IMR-90 (cell line): ENCODE results near the gene ZNF180. TPM values are rescaled to one million over a fixed set of nuclear protein-coding genes. Genes with fewer than 3 reads are reported as not detected.
A peak's percentile ranks its signal among the peaks of the same experiment; 100 is the strongest.

Source experiments
- ATAC-seq: fragments of 200-7000 bp; cut with Tn5 transposase; 2 replicates; pipeline ENCODE4 v1.9.1; 2020; ENCODE audit warnings: low read depth, mild to moderate bottlenecking, moderate library complexity
- BruUV-seq: library from RNA; stranded (reverse); fragments of 400-500 nt; replicated peaks from 2 replicates; lab custom pipeline; 2021; lab: Mats Ljungman, UMichigan
- CTCF ChIA-PET: fragments of 300-600 bp; formaldehyde crosslinking; extraction: SDS; loops from one replicate; lab custom pipeline; 2021; ENCODE audit warnings: antibody characterized with exemption; lab: Yijun Ruan, JAX
- POLR2A ChIA-PET: fragments of 300-600 bp; sonication (Branson Sonifier 250); formaldehyde crosslinking; loops from one replicate; lab custom pipeline; 2022; ENCODE audit warnings: antibody characterized with exemption; ENCODE audit not compliant: unreplicated experiment; lab: Charles Lee
- DNase-seq: peaks from one replicate; pipeline ENCODE4 v3.0.0; 2013
- H2AFZ ChIP-seq: replicated peaks from 2 replicates; pipeline ENCODE3; 2013; ENCODE audit warnings: low read length, mild to moderate bottlenecking; ENCODE audit not compliant: poor library complexity
- H2AK5ac ChIP-seq: 2 replicates; pipeline ENCODE4 v1.6.1; 2013; ENCODE audit warnings: low read depth, low read length, inconsistent platforms
- H2AK9ac ChIP-seq: replicated peaks from 2 replicates; pipeline ENCODE3; 2013; ENCODE audit warnings: mild to moderate bottlenecking, low read depth, low read length, moderate library complexity; ENCODE audit not compliant: poor library complexity
- H2BK120ac ChIP-seq: 2 replicates; pipeline ENCODE4 v1.6.1; 2013; ENCODE audit warnings: low read depth, low read length, inconsistent platforms
- H2BK15ac ChIP-seq: 3 replicates; pipeline ENCODE4 v1.6.1; 2013; ENCODE audit warnings: low read depth, low read length, inconsistent platforms
- H2BK20ac ChIP-seq: 2 replicates; pipeline ENCODE4 v1.6.1; 2013; ENCODE audit warnings: low read depth, mild to moderate bottlenecking, inconsistent platforms, low read length, moderate library complexity
- H2BK5ac ChIP-seq: 2 replicates; pipeline ENCODE4 v1.6.1; 2013; ENCODE audit warnings: mild to moderate bottlenecking, low read depth, low read length, inconsistent platforms; ENCODE audit not compliant: poor library complexity, severe bottlenecking
- H3K14ac ChIP-seq: replicated peaks from 2 replicates; pipeline ENCODE4 v1.6.1; 2013; ENCODE audit warnings: low read depth, low read length, inconsistent platforms
- H3K18ac ChIP-seq: 2 replicates; pipeline ENCODE4 v1.6.1; 2013; ENCODE audit warnings: low read depth, low read length, control low read depth
- H3K23ac ChIP-seq: 2 replicates; pipeline ENCODE4 v1.6.1; 2013; ENCODE audit warnings: low read depth, low read length, inconsistent platforms
- H3K27ac ChIP-seq: 2 replicates; pipeline ENCODE4 v1.5.1; 2013; ENCODE audit warnings: mild to moderate bottlenecking, control low read depth, low read length; ENCODE audit not compliant: insufficient read depth
- H3K27me3 ChIP-seq: 2 replicates; pipeline ENCODE4 v1.6.1; 2013; ENCODE audit warnings: low read length; ENCODE audit not compliant: control insufficient read depth, insufficient read depth
- H3K36me3 ChIP-seq: 2 replicates; pipeline ENCODE4 v1.6.1; 2013; ENCODE audit warnings: low read length, mixed read lengths; ENCODE audit not compliant: control insufficient read depth, insufficient read depth
- H3K4ac ChIP-seq: 2 replicates; pipeline ENCODE4 v1.6.1; 2013; ENCODE audit warnings: low read depth, low read length, inconsistent platforms
- H3K4me1 ChIP-seq: 2 replicates; pipeline ENCODE4 v1.6.1; 2013; ENCODE audit warnings: low read length, mixed read lengths; ENCODE audit not compliant: control insufficient read depth, insufficient read depth
- H3K4me2 ChIP-seq: 2 replicates; pipeline ENCODE4 v1.6.1; 2013; ENCODE audit warnings: low read depth, mild to moderate bottlenecking, control low read depth, low read length, moderate library complexity
- H3K4me3 ChIP-seq: 2 replicates; pipeline ENCODE4 v1.5.1; 2013; ENCODE audit warnings: low read depth, mild to moderate bottlenecking, control low read depth, low read length, moderate library complexity; ENCODE audit not compliant: insufficient read depth
- H3K56ac ChIP-seq: 2 replicates; pipeline ENCODE4 v1.6.1; 2013; ENCODE audit warnings: low read length, inconsistent platforms; ENCODE audit not compliant: insufficient read depth; ENCODE audit errors: extremely low read depth
- H3K79me1 ChIP-seq, 2 experiments: 2 replicates each; pipeline ENCODE4 v1.6.1; 2013; ENCODE audit warnings: low read length in 2 of 2, inconsistent platforms in 1 of 2, low read depth in 1 of 2
- H3K9ac ChIP-seq: 2 replicates; pipeline ENCODE4 v1.6.1; 2013; ENCODE audit warnings: low read depth, low read length, control low read depth
- H3K9me1 ChIP-seq: 2 replicates; pipeline ENCODE4 v1.6.1; 2013; ENCODE audit warnings: low read length, inconsistent platforms; ENCODE audit not compliant: insufficient read depth
- H3K9me3 ChIP-seq: 2 replicates; pipeline ENCODE4 v1.6.1; 2013; ENCODE audit warnings: low read length; ENCODE audit not compliant: control insufficient read depth, insufficient read depth
- H4K20me1 ChIP-seq: 2 replicates; pipeline ENCODE4 v1.6.1; 2013; ENCODE audit warnings: low read length, inconsistent platforms; ENCODE audit not compliant: insufficient read depth
- H4K5ac ChIP-seq: 2 replicates; pipeline ENCODE4 v1.6.1; 2013; ENCODE audit warnings: mild to moderate bottlenecking, low read depth, low read length, control low read depth
- H4K8ac ChIP-seq, 2 experiments: 2 replicates each; pipeline ENCODE4 v1.6.1; 2013; ENCODE audit warnings: low read depth in 2 of 2, low read length in 2 of 2, control low read depth in 1 of 2, inconsistent platforms in 1 of 2
- H4K91ac ChIP-seq: 2 replicates; pipeline ENCODE4 v1.6.1; 2013; ENCODE audit warnings: low read depth, low read length, inconsistent platforms; ENCODE audit not compliant: insufficient read depth
- BHLHE40 ChIP-seq: fragments of 150-350 bp; IDR thresholded peaks from 2 replicates; pipeline ENCODE4 v1.6.1; 2016; ENCODE audit warnings: mild to moderate bottlenecking, low read depth, low read length
- CEBPB ChIP-seq: IDR thresholded peaks from 2 replicates; pipeline ENCODE4 v1.6.1; 2012; ENCODE audit warnings: low read depth, low read length, improper control_type of control experiment
- CTCF ChIP-seq: conservative IDR thresholded peaks from 2 replicates; pipeline ENCODE4 v1.5.1; 2012; ENCODE audit warnings: mild to moderate bottlenecking, low read depth, low read length, improper control_type of control experiment
- ELK1 ChIP-seq: fragments of 150-350 bp; IDR thresholded peaks from 2 replicates; pipeline ENCODE4 v1.6.1; 2016; ENCODE audit warnings: low read depth, mild to moderate bottlenecking, low read length, moderate library complexity, borderline replicate concordance
- MAFK ChIP-seq: IDR thresholded peaks from 2 replicates; pipeline ENCODE4 v1.6.1; 2012; ENCODE audit warnings: low read depth, low read length, improper control_type of control experiment
- RAD21 ChIP-seq: IDR thresholded peaks from 2 replicates; pipeline ENCODE4 v1.6.1; 2012; ENCODE audit warnings: low read length, improper control_type of control experiment
- RFX5 ChIP-seq: IDR thresholded peaks from 2 replicates; pipeline ENCODE4 v1.8.0; 2012; ENCODE audit warnings: low read depth, mild to moderate bottlenecking, low read length, moderate library complexity
- SMC3 ChIP-seq: fragments of 150-350 bp; IDR thresholded peaks from 2 replicates; pipeline ENCODE4 v1.6.1; 2016; ENCODE audit warnings: low read depth, mild to moderate bottlenecking, antibody characterized with exemption, low read length, moderate library complexity
- WGBS, 2 experiments: methylation state at CpG; one replicate each; pipeline versions ENCODE4 v1.1.5 to v1.1.7; 2013; ENCODE audit warnings: missing lambda C conversion rate in 2 of 2; ENCODE audit not compliant: insufficient read length in 1 of 2; ENCODE audit errors: extremely low coverage in 2 of 2; 5-methylcytosine and 5-hydroxymethylcytosine counted together
- dilution Hi-C: fragments of 300-500 bp; cut with HindIII; formaldehyde crosslinking; loops from one replicate; pipeline ENCODE4 v1.14.3; 2018; ENCODE audit warnings: low sequenced_read_pairs; ENCODE audit not compliant: unreplicated experiment
- in situ Hi-C: fragments of 300-500 bp; cut with MboI; formaldehyde crosslinking; loops from 3 replicates; pipeline ENCODE4 v1.14.3; 2019; ENCODE audit warnings: low sequenced_read_pairs, inconsistent platforms, mixed read lengths
- intact Hi-C: fragments of 100-400 bp; cut with micrococcal nuclease; formaldehyde crosslinking; loops from 2 replicates; pipeline ENCODE4 v1.10.0; 2022
- polyA plus RNA-seq, 3 experiments: library from polyadenylated mRNA; depleted of rRNA; stranded (reverse); fragments of >200 nt; gene quantifications; 2 replicates each; pipeline ENCODE4 v1.2.3, GENCODE V29; 2012; ENCODE audit warnings: low replicate concordance in 1 of 3
- total RNA-seq: library from RNA; depleted of rRNA; stranded (reverse); fragments of >200 nt; gene quantifications from 2 replicates; pipeline ENCODE4 v1.2.3, GENCODE V29; 2012

ZNF180 gene
- total and polyA plus RNA-seq, 2 of the 4 experiments (the other 2 are of a cell fraction) = 2.8 to 26.3 TPM

- Histone ChIP-seq H3K4me3 (no peak overlapping the region), H2BK20ac (no peak overlapping the region), H2BK15ac (no peak overlapping the region), H3K18ac (no peak overlapping the region), H3K14ac (no peak overlapping the region), H4K20me1 (no peaks in the 10 kb centered on the region), H3K4me2 (no peak overlapping the region), H2BK120ac (no peak overlapping the region), H3K23ac (no peak overlapping the region), H2AK5ac (no peak overlapping the region), H3K27ac (no peak overlapping the region), H3K27me3 (peaks cover 7% of the 10 kb centered on the region), H3K9ac (no peak overlapping the region), H3K9me3 (no peaks in the 10 kb centered on the region), H2AFZ (no peak overlapping the region), H4K91ac (no peak overlapping the region), H4K8ac (no peak overlapping the region), H3K36me3 (no peaks in the 10 kb centered on the region), H4K5ac (no peak overlapping the region), H3K4me1 (no peaks in the 10 kb centered on the region), H3K79me1 (no peaks in the 10 kb centered on the region), H3K56ac (no peak overlapping the region), H3K4ac (no peak overlapping the region), H2BK5ac (no peak overlapping the region), H3K9me1 (no peaks in the 10 kb centered on the region), H2AK9ac (no peak overlapping the region)
- intact Hi-C loops = no loop called here
- in situ Hi-C loops = no loop called here
- no peak for TF ChIP-seq RFX5
- no peak for TF ChIP-seq RAD21
- no peak for TF ChIP-seq CEBPB
- TF ChIP-seq BHLHE40 = no peak
- TF ChIP-seq ELK1 = no peak
- TF ChIP-seq CTCF = no peak
- no peak for TF ChIP-seq SMC3
- no peak for TF ChIP-seq MAFK
- DNase-seq (peak; percentile 51), ATAC-seq (no peak)
- dilution Hi-C loops = no loop called here
- POLR2A ChIA-PET = no interaction called here
- CTCF ChIA-PET = no interaction called here
- 67% methylated on average over 1 of the region's 11 CpGs; no CpG with 5 or more reads in 1 of the 2 experiments for WGBS, 2 experiments
- BruUV-seq = no TSS peak
Observed at GRCh38 chr19:44539236-44539826, 39.0 kb upstream of the ZNF180 start.
